HCT116 (cell line): ENCODE measurements around the gene COLEC11.

Source experiments
- CTCF ChIP-seq, 3 experiments: fragments of 200-600 bp in 1 of 3; sonication (generic) in 1 of 3; IDR thresholded peaks in 2 of 3; conservative IDR thresholded peaks in 1 of 3; 2 replicates each; pipeline ENCODE4 v1.5.1; 2012 to 2017; ENCODE audit warnings: low read depth in 2 of 3, low read length in 2 of 3, antibody characterized with exemption in 1 of 3, borderline replicate concordance in 1 of 3, control low read depth in 1 of 3, mild to moderate bottlenecking in 1 of 3, mixed read lengths in 1 of 3, mixed run types in 1 of 3, moderate library complexity in 1 of 3; ENCODE audit not compliant: insufficient read depth in 1 of 3
- FOSL1 ChIP-seq: IDR thresholded peaks from 2 replicates; pipeline ENCODE4 v1.6.1; 2012; ENCODE audit warnings: low read depth
- MAX ChIP-seq: IDR thresholded peaks from 2 replicates; pipeline ENCODE4 v1.6.1; 2012
- POLR2A ChIP-seq: IDR thresholded peaks from 2 replicates; pipeline ENCODE4 v1.7.0; 2011; ENCODE audit warnings: borderline replicate concordance; ENCODE audit not compliant: insufficient read depth, insufficient read length; ENCODE audit errors: extremely low read depth
- POLR2AphosphoS5 ChIP-seq: IDR thresholded peaks from 2 replicates; pipeline ENCODE4 v1.6.1; 2011; ENCODE audit warnings: mild to moderate bottlenecking, low read depth, low read length, moderate library complexity
- REST ChIP-seq: IDR thresholded peaks from 2 replicates; pipeline ENCODE4 v1.6.1; 2012; ENCODE audit warnings: low read depth

GRCh38 chr2:3657881-3658280 is 63.0 kb downstream of the COLEC11 start, which contains the start of gene ALLC:
- no peak for TF ChIP-seq FOSL1
- no peak for TF ChIP-seq POLR2A
- no peak for TF ChIP-seq POLR2AphosphoS5
- TF ChIP-seq CTCF (IDR thresholded peaks at IDR 0.05 in 2 of 3, conservative IDR thresholded peaks at IDR 0.05 in 1 of 3; ENCODE audit: borderline replicate concordance in 1 of 3, insufficient read depth in 1 of 3, low read depth in 2 of 3, low read length in 2 of 3), result no peak
- TF ChIP-seq MAX, result no peak
- TF ChIP-seq REST, result no peak
